CD8-positive, alpha-beta memory T cell (primary cell): Measurements from ENCODE around the gene IL18BP. TPM values are rescaled to one million over a fixed set of nuclear protein-coding genes. Genes with fewer than 3 reads are reported as not detected.

Experiments
- CTCF ChIA-PET: fragments of 350-600 bp; sonication (Branson Sonifier 250); formaldehyde crosslinking; loops from one replicate; lab custom pipeline; 2021; ENCODE audit warnings: antibody characterized with exemption; lab: Charles Lee
- POLR2A ChIA-PET: fragments of 350-600 bp; sonication (Branson Sonifier 250); formaldehyde crosslinking; loops from one replicate; lab custom pipeline; 2021; ENCODE audit warnings: antibody characterized with exemption; lab: Charles Lee
- DNase-seq, 5 donors: peaks; one replicate each; pipeline versions ENCODE4 v3.0.0 to v3.0.0-alpha.2; 2020 to 2022; ENCODE audit warnings: mixed read lengths in 1 of 5
- H3K27ac ChIP-seq: one replicate; pipeline ENCODE4 v1.7.0; 2013; ENCODE audit warnings: low read depth, mild to moderate bottlenecking, low read length, moderate library complexity
- H3K27me3 ChIP-seq: 2 replicates; pipeline ENCODE4 v1.7.0; 2013; ENCODE audit warnings: low read length, mild to moderate bottlenecking; ENCODE audit not compliant: insufficient read depth, poor library complexity, severe bottlenecking
- H3K36me3 ChIP-seq: 2 replicates; pipeline ENCODE4 v1.7.0; 2013; ENCODE audit warnings: mild to moderate bottlenecking, low read length, moderate library complexity; ENCODE audit not compliant: insufficient read depth
- H3K4me1 ChIP-seq: 2 replicates; pipeline ENCODE4 v1.7.0; 2013; ENCODE audit warnings: mild to moderate bottlenecking, low read length, moderate library complexity; ENCODE audit not compliant: insufficient read depth
- H3K4me3 ChIP-seq: 2 replicates; pipeline ENCODE4 v1.7.0; 2013; ENCODE audit warnings: mild to moderate bottlenecking, low read length
- H3K9me3 ChIP-seq: 2 replicates; pipeline ENCODE4 v1.7.0; 2013; ENCODE audit warnings: mild to moderate bottlenecking, low read length
- H3K27ac Mint-ChIP-seq, 8 donors: one replicate each; pipeline ENCODE4 v1.8.0; 2020 to 2021; ENCODE audit warnings: mixed read lengths in 8 of 8, mild to moderate bottlenecking in 6 of 8, inconsistent platforms in 3 of 8, moderate library complexity in 3 of 8
- H3K27me3 Mint-ChIP-seq, 2 donors: one replicate each; pipeline ENCODE4 v1.8.0; 2020 to 2021; ENCODE audit warnings: mixed read lengths in 2 of 2, mild to moderate bottlenecking in 1 of 2, moderate library complexity in 1 of 2
- H3K36me3 Mint-ChIP-seq, 3 donors: one replicate each; pipeline ENCODE4 v1.8.0; 2020 to 2021; ENCODE audit warnings: mixed read lengths in 3 of 3, inconsistent platforms in 1 of 3, mild to moderate bottlenecking in 1 of 3
- H3K4me1 Mint-ChIP-seq, 3 donors: one replicate each; pipeline ENCODE4 v1.8.0; 2020 to 2021; ENCODE audit warnings: mixed read lengths in 3 of 3, inconsistent platforms in 1 of 3, mild to moderate bottlenecking in 1 of 3
- H3K4me3 Mint-ChIP-seq, 7 donors: one replicate each; pipeline ENCODE4 v1.8.0; 2020 to 2021; ENCODE audit warnings: mixed read lengths in 7 of 7, mild to moderate bottlenecking in 6 of 7, moderate library complexity in 4 of 7, inconsistent platforms in 2 of 7
- H3K9me3 Mint-ChIP-seq, 5 donors: one replicate each; pipeline ENCODE4 v1.8.0; 2020 to 2022; ENCODE audit warnings: mixed read lengths in 5 of 5, mild to moderate bottlenecking in 3 of 5, moderate library complexity in 2 of 5, inconsistent platforms in 1 of 5
- polyA plus RNA-seq: library from polyadenylated mRNA; unstranded; fragments of 300-500 nt; fragmentation: Illumina TruSeq; gene quantifications from one replicate; pipeline ENCODE4 v1.2.3, GENCODE V29; 2021
- total RNA-seq, 2 experiments: library from RNA; stranded (reverse); gene quantifications; one replicate each; pipeline ENCODE4 v1.2.3, GENCODE V29; 2021

The IL18BP gene
- total and polyA plus RNA-seq, 3 experiments from 2014 or later: 8.5 to 21.8 (median 9.5) TPM

GRCh38 chr11:72040491-72041363 lies 42.0 kb downstream of the IL18BP start:
- POLR2A ChIA-PET: interaction anchor here (0.6 to 2.3 kb wide), 12 partner anchors 8 to 588 kb away, joined by 3 to 12 read pairs (median 4); partner anchors contain the start of genes ANAPC15 and NUMA1
- no peaks in the 10 kb centered on the region for H3K9me3 Mint-ChIP-seq
- Histone ChIP-seq H3K4me1 (peaks cover 69% of the 10 kb centered on the region), H3K27ac (peak overlapping the region; percentile 90), H3K4me3 (peak overlapping the region; percentile 68), H3K36me3 (no peaks in the 10 kb centered on the region), H3K27me3 (no peaks in the 10 kb centered on the region), H3K9me3 (no peaks in the 10 kb centered on the region)
- H3K27ac Mint-ChIP-seq: no peak overlapping the region
- peaks cover 11 to 34% (median 15%) of the 10 kb centered on the region in 3 donors for H3K4me1 Mint-ChIP-seq
- CTCF ChIA-PET: interaction anchor here (1.0 to 4.4 kb wide), 12 partner anchors 8 to 103 kb away, joined by 3 to 38 read pairs (median 5); partner anchors contain the start of gene ANAPC15
- H3K4me3 Mint-ChIP-seq: no peak overlapping the region
- peak; percentile 68 to 87 (median 77) for DNase-seq
- peaks cover 0 to 16% (median 2%) of the 10 kb centered on the region in 3 donors for H3K36me3 Mint-ChIP-seq
- no peaks in the 10 kb centered on the region for H3K27me3 Mint-ChIP-seq

DNA sequence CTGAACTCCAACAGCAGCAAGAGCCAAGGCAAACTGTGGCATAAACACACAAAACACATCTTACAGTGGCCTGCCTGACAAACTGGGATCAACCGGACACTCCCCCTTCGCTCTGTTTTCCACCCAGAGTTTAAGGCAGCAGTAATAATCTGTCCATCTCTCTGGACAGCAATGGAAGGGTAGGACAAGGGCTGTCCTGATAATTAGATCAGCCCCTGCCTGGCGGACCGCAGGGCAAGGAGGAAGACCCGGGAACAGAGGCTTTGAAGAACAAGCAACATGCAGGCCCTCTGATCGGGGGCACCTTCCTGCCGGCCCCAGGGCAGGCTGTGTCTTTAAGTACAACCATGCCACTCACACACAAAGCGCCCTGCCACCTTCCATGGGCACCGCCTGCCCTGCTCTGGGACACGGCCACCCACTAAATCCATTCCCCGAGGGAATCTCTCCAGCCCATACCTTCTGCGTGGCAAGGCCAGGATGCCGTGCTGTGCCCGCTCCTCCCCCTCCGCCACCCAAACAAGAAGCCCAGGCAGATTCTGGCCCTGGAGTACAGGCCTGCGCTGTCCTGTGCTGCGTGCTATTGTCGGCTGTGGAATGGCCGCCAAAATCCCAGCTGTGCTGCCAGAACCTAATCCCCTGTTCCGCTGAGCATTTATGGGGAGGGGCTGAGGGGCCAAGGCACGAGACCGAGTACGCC lies 42.8 kb downstream of the IL18BP start:
- Histone ChIP-seq H3K27ac (peak overlapping the region; percentile 90), H3K4me1 (peaks cover 61% of the 10 kb centered on the region), H3K36me3 (no peaks in the 10 kb centered on the region), H3K27me3 (no peaks in the 10 kb centered on the region), H3K4me3 (peak overlapping the region; percentile 68), H3K9me3 (no peaks in the 10 kb centered on the region)
- Mint-ChIP-seq H3K36me3 (peaks cover 0 to 10% (median 0%) of the 10 kb centered on the region in 3 donors), H3K4me3 (no peak overlapping the region), H3K9me3 (no peaks in the 10 kb centered on the region), H3K27me3 (no peaks in the 10 kb centered on the region), H3K4me1 (peaks cover 7 to 26% (median 11%) of the 10 kb centered on the region in 3 donors), H3K27ac (no peak overlapping the region)
- ChIA-PET POLR2A (interaction anchor here (0.7 to 2.3 kb wide), 7 partner anchors 16 to 589 kb away, joined by 3 to 12 read pairs (median 4); partner anchors contain the start of genes ANAPC15 and NUMA1), CTCF (interaction anchor here (1.2 to 4.4 kb wide), 4 partner anchors 16 to 71 kb away, joined by 5 to 38 read pairs (median 7); partner anchors contain the start of gene ANAPC15)
- peak; percentile 15 to 72 (median 46) for DNase-seq

DNA sequence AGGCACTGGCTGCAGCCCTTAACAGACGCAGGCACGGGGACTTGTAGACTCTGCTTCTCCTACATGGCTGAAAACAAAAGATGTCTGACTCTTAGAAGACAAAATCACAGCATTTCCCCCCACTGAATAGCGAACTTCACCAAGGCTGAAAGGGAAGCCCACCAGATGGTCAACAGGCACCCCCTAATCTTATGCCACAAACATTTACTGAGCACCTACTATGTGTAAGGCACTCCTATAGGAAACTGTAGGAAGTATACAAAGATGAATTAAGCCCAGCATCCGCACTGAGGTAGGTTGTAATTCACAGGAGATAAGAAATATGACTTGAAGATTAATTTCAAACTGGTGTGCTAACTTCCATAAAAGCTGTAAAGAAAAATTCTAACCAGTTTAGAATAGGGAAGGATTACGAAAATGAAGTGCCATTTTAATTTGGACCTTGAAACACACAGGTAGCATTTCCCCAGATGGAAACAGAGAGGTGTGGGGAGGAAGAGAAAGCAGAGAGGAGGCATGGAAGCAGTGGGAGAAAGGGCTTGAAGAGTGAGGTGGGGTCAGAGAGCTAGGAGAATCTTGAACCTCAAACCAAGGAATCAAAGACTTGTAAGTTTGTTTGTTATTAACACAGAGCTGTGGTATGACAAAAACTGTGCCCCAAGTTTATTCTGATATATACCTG lies 43.5 kb downstream of the IL18BP start:
- CTCF ChIA-PET: interaction anchor here (0.6 to 1.2 kb wide), 2 partner anchors 17 to 45 kb away, joined by 3 to 6 read pairs; no protein-coding TSS in a partner anchor

GRCh38 chr11:72045849-72046248 lies 47.1 kb downstream of the IL18BP start:
- POLR2A ChIA-PET: no interaction called here

More for the DNA sequence above, 43.5 kb downstream of the IL18BP start:
- H3K36me3 ChIP-seq: no peaks in the 10 kb centered on the region
- H3K9me3 Mint-ChIP-seq: no peaks in the 10 kb centered on the region
- no peaks in the 10 kb centered on the region for H3K27me3 ChIP-seq
- no peak overlapping the region for H3K4me3 Mint-ChIP-seq
- peak overlapping the region; percentile 90 for H3K27ac ChIP-seq
- H3K4me1 ChIP-seq: peaks cover 56% of the 10 kb centered on the region
- no peaks in the 10 kb centered on the region for H3K27me3 Mint-ChIP-seq
- peak overlapping the region; percentile 68 for H3K4me3 ChIP-seq
- DNase-seq: no peak
- H3K36me3 Mint-ChIP-seq: peaks cover 0 to 4% (median 0%) of the 10 kb centered on the region in 3 donors
- no peaks in the 10 kb centered on the region for H3K9me3 ChIP-seq
- POLR2A ChIA-PET: interaction anchor here (0.7 to 2.3 kb wide), 2 partner anchors 37 to 181 kb away, joined by 3 to 10 read pairs; no protein-coding TSS in a partner anchor
- peaks cover under 1 to 20% (median 11%) of the 10 kb centered on the region in 3 donors for H3K4me1 Mint-ChIP-seq
- no peak overlapping the region for H3K27ac Mint-ChIP-seq

DNA sequence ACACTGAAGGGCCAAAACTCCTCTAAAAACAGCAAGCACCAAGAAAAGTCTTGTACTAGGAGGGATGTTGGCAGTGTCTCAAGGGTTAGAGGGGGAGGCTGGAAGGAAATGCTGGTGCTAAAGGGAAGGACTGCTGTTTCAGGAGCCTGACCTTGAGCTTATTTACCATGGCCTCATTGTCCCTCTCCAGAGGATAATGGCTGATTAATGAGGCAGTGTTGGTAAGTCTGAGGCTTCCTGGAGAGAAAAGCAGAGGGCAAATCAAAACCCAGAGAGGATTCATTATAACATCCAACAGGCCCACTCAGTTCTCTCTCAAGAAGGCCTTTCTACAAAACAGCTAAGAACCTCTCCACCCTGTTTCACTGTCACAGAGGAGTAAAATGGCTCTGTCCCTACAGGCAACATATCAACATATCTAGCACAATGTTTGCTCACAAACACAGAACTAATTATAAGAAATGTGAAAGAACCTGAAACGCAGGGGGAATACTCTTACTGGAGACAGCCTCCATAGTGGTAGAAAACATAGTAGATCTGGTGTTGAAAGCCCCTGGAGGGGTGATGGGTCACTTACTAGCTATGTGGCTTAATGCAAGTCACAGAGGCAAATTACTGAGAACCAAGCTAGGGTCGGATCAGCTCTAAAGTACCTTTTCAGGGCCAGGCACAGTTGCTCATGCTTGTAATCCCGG lies 50.2 kb downstream of the IL18BP start:
- Histone ChIP-seq H3K27ac (no peak overlapping the region), H3K4me1 (peaks cover 3% of the 10 kb centered on the region), H3K9me3 (no peaks in the 10 kb centered on the region), H3K36me3 (no peaks in the 10 kb centered on the region), H3K4me3 (no peak overlapping the region), H3K27me3 (no peaks in the 10 kb centered on the region)
- no peaks in the 10 kb centered on the region for H3K9me3 Mint-ChIP-seq
- peaks cover 0 to 6% (median 2%) of the 10 kb centered on the region in 3 donors for H3K4me1 Mint-ChIP-seq
- H3K4me3 Mint-ChIP-seq: no peak overlapping the region
- peak overlapping the region in 2 of 8 donors; percentile 66 to 72 for H3K27ac Mint-ChIP-seq
- POLR2A ChIA-PET: interaction anchor here (1.3 kb wide), 1 partner anchor 9 kb away, joined by 3 read pairs; no protein-coding TSS in a partner anchor
- H3K27me3 Mint-ChIP-seq: no peaks in the 10 kb centered on the region
- DNase-seq: no peak
- H3K36me3 Mint-ChIP-seq: peaks cover 0 to 7% (median 4%) of the 10 kb centered on the region in 3 donors
- CTCF ChIA-PET: interaction anchor here (0.8 to 1.1 kb wide), 2 partner anchors 9 to 31 kb away, joined by 3 read pairs; partner anchors contain the start of gene NUMA1

More at GRCh38 chr11:72045849-72046248, 47.1 kb downstream of the IL18BP start:
- no peaks in the 10 kb centered on the region for H3K27me3 Mint-ChIP-seq
- DNase-seq: no peak
- H3K27ac ChIP-seq: no peak overlapping the region
- peaks cover 0 to 5% (median 1%) of the 10 kb centered on the region in 3 donors for H3K36me3 Mint-ChIP-seq
- no peaks in the 10 kb centered on the region for H3K9me3 ChIP-seq
- peak overlapping the region in 1 of 8 donors; percentile 12 for H3K27ac Mint-ChIP-seq
- no peak overlapping the region for H3K4me3 ChIP-seq
- no peaks in the 10 kb centered on the region for H3K27me3 ChIP-seq
- peaks cover 0 to 20% (median 11%) of the 10 kb centered on the region in 3 donors for H3K4me1 Mint-ChIP-seq
- no peaks in the 10 kb centered on the region for H3K36me3 ChIP-seq
- no peak overlapping the region for H3K4me3 Mint-ChIP-seq
- CTCF ChIA-PET: no interaction called here
- no peaks in the 10 kb centered on the region for H3K9me3 Mint-ChIP-seq
- H3K4me1 ChIP-seq: peaks cover 26% of the 10 kb centered on the region
